ENCODE measurements around the gene ARRB1.

The ARRB1 gene

GRCh38 chr11:75283391-75283931 lies 68.0 kb downstream of the ARRB1 start:
- TF ChIP-seq, protein P1, sequence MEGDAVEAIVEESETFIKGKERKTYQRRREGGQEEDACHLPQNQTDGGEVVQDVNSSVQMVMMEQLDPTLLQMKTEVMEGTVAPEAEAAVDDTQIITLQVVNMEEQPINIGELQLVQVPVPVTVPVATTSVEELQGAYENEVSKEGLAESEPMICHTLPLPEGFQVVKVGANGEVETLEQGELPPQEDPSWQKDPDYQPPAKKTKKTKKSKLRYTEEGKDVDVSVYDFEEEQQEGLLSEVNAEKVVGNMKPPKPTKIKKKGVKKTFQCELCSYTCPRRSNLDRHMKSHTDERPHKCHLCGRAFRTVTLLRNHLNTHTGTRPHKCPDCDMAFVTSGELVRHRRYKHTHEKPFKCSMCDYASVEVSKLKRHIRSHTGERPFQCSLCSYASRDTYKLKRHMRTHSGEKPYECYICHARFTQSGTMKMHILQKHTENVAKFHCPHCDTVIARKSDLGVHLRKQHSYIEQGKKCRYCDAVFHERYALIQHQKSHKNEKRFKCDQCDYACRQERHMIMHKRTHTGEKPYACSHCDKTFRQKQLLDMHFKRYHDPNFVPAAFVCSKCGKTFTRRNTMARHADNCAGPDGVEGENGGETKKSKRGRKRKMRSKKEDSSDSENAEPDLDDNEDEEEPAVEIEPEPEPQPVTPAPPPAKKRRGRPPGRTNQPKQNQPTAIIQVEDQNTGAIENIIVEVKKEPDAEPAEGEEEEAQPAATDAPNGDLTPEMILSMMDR (IDR thresholded peaks at IDR 0.05; ENCODE audit: extremely low read depth, insufficient read depth, missing control alignments): no peak
- DNase-seq (ENCODE audit: low spot score): no peak
- in situ Hi-C loops (cut with MboI; ENCODE audit: low pct_unique_long_range_greater_than_20kb, low sequenced_read_pairs, unreplicated experiment): no loop called here

DNA sequence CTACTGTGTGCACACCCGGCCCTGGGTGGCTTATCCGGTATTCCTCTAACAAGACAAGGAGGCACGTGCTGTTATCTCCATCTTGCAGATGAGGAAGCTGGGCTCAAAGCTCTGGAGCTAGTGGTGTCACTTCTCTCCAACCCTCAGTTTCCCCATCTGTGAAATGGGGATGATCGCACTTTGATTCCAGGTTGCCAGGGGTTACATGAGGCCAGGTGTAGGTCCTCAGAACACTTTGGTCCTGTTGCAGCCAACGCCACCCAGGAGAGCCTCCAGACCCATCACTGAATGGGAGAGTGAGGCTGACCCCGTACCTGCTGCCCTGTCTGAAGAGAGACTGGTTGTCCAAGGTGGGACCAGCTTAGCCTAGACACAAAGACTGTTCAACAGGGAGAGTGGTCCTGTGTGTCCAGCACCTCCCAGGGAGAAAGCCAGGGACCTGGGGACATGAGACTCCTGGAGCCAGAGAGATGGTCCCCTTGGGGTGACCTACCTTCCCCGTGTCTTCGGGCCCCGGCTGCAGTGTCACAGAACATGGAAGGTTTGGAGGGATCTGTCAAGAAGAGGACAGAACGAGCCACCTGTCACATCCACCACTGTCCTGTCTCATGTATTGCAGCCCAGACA lies 69.9 kb downstream of the ARRB1 start:
- DNase-seq (ENCODE audit: low spot score): no peak
- TF ChIP-seq, protein P1 (IDR thresholded peaks at IDR 0.05; ENCODE audit: extremely low read depth, insufficient read depth, missing control alignments): no peak
- in situ Hi-C loops (cut with MboI; ENCODE audit: low pct_unique_long_range_greater_than_20kb, low sequenced_read_pairs, unreplicated experiment): no loop called here

GRCh38 chr11:75280770-75281468 lies 70.5 kb downstream of the ARRB1 start:
- TF ChIP-seq, protein P1 (IDR thresholded peaks at IDR 0.05; ENCODE audit: extremely low read depth, insufficient read depth, missing control alignments): no peak
- in situ Hi-C loops (cut with MboI; ENCODE audit: low pct_unique_long_range_greater_than_20kb, low sequenced_read_pairs, unreplicated experiment): no loop called here
- no peak for DNase-seq (ENCODE audit: low spot score)

DNA sequence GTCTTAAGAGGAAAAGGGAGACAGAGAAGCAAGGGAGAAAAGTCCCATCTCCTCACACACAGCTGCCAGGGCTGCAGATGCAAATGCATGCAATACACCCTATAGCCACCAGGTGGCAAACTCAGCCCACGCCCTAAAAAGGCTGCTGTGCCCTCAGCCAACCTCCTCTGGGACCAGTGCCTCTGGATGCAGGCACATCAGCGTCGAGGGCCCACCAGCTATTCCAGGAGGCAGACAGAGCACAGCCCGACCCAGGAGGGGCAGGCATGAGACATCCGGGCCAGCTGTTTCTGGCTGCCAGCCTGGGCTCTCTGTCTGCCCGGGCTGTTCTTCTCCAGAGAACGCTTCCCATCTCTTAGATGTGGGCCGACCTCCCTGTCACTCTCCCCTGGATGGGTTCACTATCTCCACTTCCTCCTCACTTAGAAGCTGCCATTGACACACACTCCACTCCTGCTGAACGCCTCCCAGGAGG lies 71.2 kb downstream of the ARRB1 start:
- in situ Hi-C loops (cut with MboI; ENCODE audit: low pct_unique_long_range_greater_than_20kb, low sequenced_read_pairs, unreplicated experiment): no loop called here
- TF ChIP-seq, protein P1 (IDR thresholded peaks at IDR 0.05; ENCODE audit: extremely low read depth, insufficient read depth, missing control alignments): peak; percentile 97
- DNase-seq (ENCODE audit: low spot score): peak; percentile 88

- in situ Hi-C loops (cut with MboI; ENCODE audit: low pct_unique_long_range_greater_than_20kb, low sequenced_read_pairs, unreplicated experiment): loop anchor here (5.0 kb wide), 1 partner anchor 108 kb away; no protein-coding TSS in a partner anchor
- DNase-seq (ENCODE audit: low spot score): no peak
- TF ChIP-seq, protein P1 (IDR thresholded peaks at IDR 0.05; ENCODE audit: extremely low read depth, insufficient read depth, missing control alignments): no peak
These were observed 72.2 kb downstream of the ARRB1 start for GRCh38 chr11:75279273-75279672.

DNA sequence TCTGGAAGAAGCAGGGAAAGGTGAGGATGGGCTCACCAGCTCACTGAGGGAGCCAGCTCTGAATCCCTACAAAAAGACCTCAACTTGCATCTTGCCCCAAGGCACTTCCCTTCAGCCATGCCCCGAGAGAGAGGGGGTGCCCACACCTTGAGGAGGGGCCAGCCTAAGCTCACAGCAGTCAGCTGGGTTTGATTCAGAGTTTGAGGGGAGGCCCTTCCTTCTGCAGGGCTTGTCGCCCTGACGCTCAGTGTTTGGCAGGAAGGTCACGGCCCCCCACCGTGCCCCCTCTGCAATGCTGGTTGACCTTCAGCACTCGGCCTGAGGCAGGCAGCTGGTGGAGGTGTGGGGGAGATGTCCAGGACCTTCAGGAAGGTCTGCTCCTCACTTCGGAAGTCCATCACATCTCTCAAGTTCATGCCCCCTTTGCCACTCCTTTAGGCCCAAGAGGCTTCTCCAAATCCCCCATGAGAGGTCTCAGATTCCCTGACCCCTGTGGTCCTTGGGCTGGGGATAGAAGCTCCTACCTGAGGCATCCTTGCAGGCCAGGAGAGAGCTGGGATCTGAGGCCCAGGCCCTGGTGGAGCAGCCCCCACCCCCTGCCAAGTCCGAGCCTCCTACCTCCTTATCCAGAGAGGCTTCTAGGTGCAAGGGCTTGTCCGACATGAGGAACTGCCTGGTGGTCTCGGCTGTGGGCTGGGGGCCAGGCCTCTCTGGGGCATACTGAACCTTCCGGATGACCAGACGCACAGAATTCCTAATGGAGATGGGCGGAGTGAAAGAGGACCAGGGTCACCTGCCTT lies 73.3 kb downstream of the ARRB1 start:
- in situ Hi-C loops (cut with MboI; ENCODE audit: low pct_unique_long_range_greater_than_20kb, low sequenced_read_pairs, unreplicated experiment): loop anchor here (5.0 kb wide), 1 partner anchor 109 kb away; no protein-coding TSS in a partner anchor
- TF ChIP-seq, protein P1 (IDR thresholded peaks at IDR 0.05; ENCODE audit: extremely low read depth, insufficient read depth, missing control alignments): no peak
- no peak for DNase-seq (ENCODE audit: low spot score)

Measured in GM13977 (cell line).